HCT116 (cell line): ENCODE measurements around the gene FSIP1. TPM values are rescaled to one million over a fixed set of nuclear protein-coding genes. Genes with fewer than 3 reads are reported as not detected.

Source experiments
- ATAC-seq: fragments of 200-7000 bp; cut with Tn5 transposase; 2 replicates; pipeline ENCODE4 v1.9.1; 2020; ENCODE audit warnings: mild to moderate bottlenecking, moderate library complexity
- BruUV-seq: library from RNA; stranded (reverse); fragments of 400-500 nt; replicated peaks from 2 replicates; lab custom pipeline; 2021; lab: Mats Ljungman, UMichigan
- CTCF ChIA-PET: fragments of 300-600 bp; sonication (Branson Sonifier 250); formaldehyde crosslinking; loops from one replicate; lab custom pipeline; 2021; ENCODE audit warnings: antibody characterized with exemption; lab: Charles Lee
- POLR2A ChIA-PET: fragments of 300-600, 350-600 bp; sonication (Branson Sonifier 250); formaldehyde crosslinking; loops from one replicate; lab custom pipeline; 2021; ENCODE audit warnings: antibody characterized with exemption; lab: Charles Lee
- RAD21 ChIA-PET, 2 experiments: fragments of 300-600 bp; sonication (Branson Sonifier 250); formaldehyde crosslinking; loops; one replicate each; lab custom pipeline; 2023; ENCODE audit warnings: low total read pairs in 2 of 2; ENCODE audit not compliant: uncharacterized antibody in 2 of 2, unreplicated experiment in 2 of 2, low non-redundant PET in 1 of 2; lab: Charles Lee
- DNase-seq: peaks from one replicate; pipeline ENCODE4 v3.0.0-alpha.2; 2010; ENCODE audit warnings: low read depth, low spot score
- H2AFZ ChIP-seq: fragments of 200-600 bp; shearing (Covaris generic), sonication (generic); 2 replicates; pipeline ENCODE4 v1.6.1; 2017; ENCODE audit warnings: low read depth, mixed run types, mixed read lengths, antibody characterized with exemption, low read length; ENCODE audit not compliant: poor library complexity, severe bottlenecking
- H3K27ac ChIP-seq: 2 replicates; pipeline ENCODE4 v1.5.1; 2012; ENCODE audit warnings: low read depth, low read length
- H3K27me3 ChIP-seq: fragments of 200-600 bp; sonication (generic); 2 replicates; pipeline ENCODE4 v1.6.1; 2016; ENCODE audit warnings: mixed run types, low read length, mixed read lengths; ENCODE audit not compliant: insufficient read depth
- H3K36me3 ChIP-seq, 2 experiments: fragments of 200-500 bp in 1 of 2; fragments of 200-600 bp in 1 of 2; sonication (Bioruptor generic) in 1 of 2; sonication (generic) in 1 of 2; 2 replicates each; pipeline versions ENCODE4 v1.5.1 to v1.6.1; 2014 to 2016; ENCODE audit warnings: low read length in 2 of 2, inconsistent platforms in 1 of 2, mixed read lengths in 1 of 2, mixed run types in 1 of 2; ENCODE audit not compliant: insufficient read depth in 2 of 2, control insufficient read depth in 1 of 2
- H3K4me1 ChIP-seq, 2 experiments: fragments of 200-600 bp in 1 of 2; sonication (generic) in 1 of 2; 2 replicates each; pipeline versions ENCODE4 v1.5.1 to v1.6.1; 2012 to 2017; ENCODE audit warnings: low read length in 2 of 2, inconsistent platforms in 1 of 2, mild to moderate bottlenecking in 1 of 2, mixed read lengths in 1 of 2, mixed run types in 1 of 2, moderate library complexity in 1 of 2; ENCODE audit not compliant: insufficient read depth in 2 of 2, control insufficient read depth in 1 of 2
- H3K4me2 ChIP-seq: fragments of 200-600 bp; sonication (generic); 2 replicates; pipeline ENCODE4 v1.6.1; 2017; ENCODE audit warnings: mixed run types, low read length, mixed read lengths
- H3K4me3 ChIP-seq, 2 experiments: fragments of 200-600 bp in 1 of 2; sonication (generic) in 1 of 2; replicated peaks in 1 of 2; 2 replicates each; pipeline ENCODE4 v1.5.1; 2011 to 2016; ENCODE audit warnings: low read length in 2 of 2, control low read depth in 1 of 2, low read depth in 1 of 2, mild to moderate bottlenecking in 1 of 2, mixed read lengths in 1 of 2, mixed run types in 1 of 2
- H3K79me2 ChIP-seq: fragments of 200-600 bp; sonication (generic); 2 replicates; pipeline ENCODE4 v1.6.1; 2017; ENCODE audit warnings: mild to moderate bottlenecking, mixed run types, low read length, moderate library complexity, mixed read lengths; ENCODE audit not compliant: insufficient read depth
- H3K9ac ChIP-seq: fragments of 200-600 bp; sonication (generic); 2 replicates; pipeline ENCODE4 v1.6.1; 2016; ENCODE audit warnings: low read length, mixed read lengths
- H3K9me2 ChIP-seq: fragments of 200-600 bp; sonication (generic), shearing (Covaris generic); 2 replicates; pipeline ENCODE4 v1.6.1; 2017; ENCODE audit warnings: mixed run types, mild to moderate bottlenecking, moderate library complexity; ENCODE audit not compliant: insufficient read depth
- H3K9me3 ChIP-seq, 2 experiments: fragments of 200-500 bp in 1 of 2; fragments of 200-600 bp in 1 of 2; sonication (Bioruptor generic) in 1 of 2; sonication (generic) in 1 of 2; 2 replicates each; pipeline ENCODE4 v1.6.1; 2014 to 2017; ENCODE audit warnings: low read length in 2 of 2, mixed read lengths in 2 of 2, inconsistent platforms in 1 of 2, low read depth in 1 of 2, mild to moderate bottlenecking in 1 of 2, mixed run types in 1 of 2, moderate library complexity in 1 of 2; ENCODE audit not compliant: control insufficient read depth in 1 of 2, insufficient read depth in 1 of 2
- H4K20me1 ChIP-seq: fragments of 200-600 bp; sonication (generic), shearing (Covaris generic); 2 replicates; pipeline ENCODE4 v1.6.1; 2017; ENCODE audit warnings: mixed run types, mild to moderate bottlenecking, moderate library complexity; ENCODE audit not compliant: insufficient read depth
- CBX3 ChIP-seq: IDR thresholded peaks from 2 replicates; pipeline ENCODE4 v1.6.1; 2012; ENCODE audit warnings: low read depth
- EGR1 ChIP-seq: IDR thresholded peaks from 2 replicates; pipeline ENCODE4 v1.6.1; 2012; ENCODE audit warnings: low read depth
- ELF1 ChIP-seq: IDR thresholded peaks from 2 replicates; pipeline ENCODE4 v1.6.1; 2012; ENCODE audit warnings: low read depth, borderline replicate concordance
- FOSL1 ChIP-seq: IDR thresholded peaks from 2 replicates; pipeline ENCODE4 v1.6.1; 2012; ENCODE audit warnings: low read depth
- JUND ChIP-seq: IDR thresholded peaks from 2 replicates; pipeline ENCODE4 v1.6.1; 2012
- MAX ChIP-seq: IDR thresholded peaks from 2 replicates; pipeline ENCODE4 v1.6.1; 2012
- POLR2A ChIP-seq: IDR thresholded peaks from 2 replicates; pipeline ENCODE4 v1.7.0; 2011; ENCODE audit warnings: borderline replicate concordance; ENCODE audit not compliant: insufficient read depth, insufficient read length; ENCODE audit errors: extremely low read depth
- RAD21 ChIP-seq: IDR thresholded peaks from 2 replicates; pipeline ENCODE4 v1.6.1; 2012; ENCODE audit warnings: low read depth, mild to moderate bottlenecking
- SP1 ChIP-seq: IDR thresholded peaks from 2 replicates; pipeline ENCODE4 v1.6.1; 2012; ENCODE audit warnings: low read depth
- SRF ChIP-seq: IDR thresholded peaks from 2 replicates; pipeline ENCODE4 v1.6.1; 2012; ENCODE audit warnings: low read depth
- YY1 ChIP-seq: IDR thresholded peaks from 2 replicates; pipeline ENCODE4 v1.6.1; 2011; ENCODE audit warnings: low read length, low read depth, moderate library complexity, mild to moderate bottlenecking; ENCODE audit not compliant: insufficient replicate concordance; ENCODE audit errors: extremely low read depth
- ZBTB33 ChIP-seq: IDR thresholded peaks from 2 replicates; pipeline ENCODE4 v1.6.1; 2011; ENCODE audit warnings: mild to moderate bottlenecking, low read length, moderate library complexity; ENCODE audit not compliant: insufficient replicate concordance; ENCODE audit errors: extremely low read depth
- ZFX ChIP-seq: fragments of 450-650 bp; IDR thresholded peaks from 2 replicates; pipeline ENCODE4 v1.6.1; 2017
- ZNF274 ChIP-seq: fragments of 200-500 bp; sonication (Bioruptor generic); IDR thresholded peaks from 2 replicates; pipeline ENCODE4 v1.6.1; 2014; ENCODE audit warnings: mild to moderate bottlenecking, low read depth, low read length, inconsistent platforms
- intact Hi-C: fragments of 100-400 bp; cut with micrococcal nuclease; formaldehyde crosslinking; loops from 2 replicates; pipeline ENCODE4 v1.10.0; 2022
- total RNA-seq: library from RNA; stranded (reverse); gene quantifications from one replicate; pipeline ENCODE4 v1.2.1, GENCODE V29; 2021; ENCODE audit not compliant: unreplicated experiment
- TF ChIP-seq, protein P1 (sequence below): IDR thresholded peaks from 2 replicates; pipeline ENCODE4 v1.6.1; 2012
- TF ChIP-seq, protein P2 (sequence below), 3 experiments: fragments of 200-600 bp in 1 of 3; sonication (generic) in 1 of 3; IDR thresholded peaks in 2 of 3; conservative IDR thresholded peaks in 1 of 3; 2 replicates each; pipeline ENCODE4 v1.5.1; 2012 to 2017; ENCODE audit warnings: low read depth in 2 of 3, low read length in 2 of 3, antibody characterized with exemption in 1 of 3, borderline replicate concordance in 1 of 3, control low read depth in 1 of 3, mild to moderate bottlenecking in 1 of 3, mixed read lengths in 1 of 3, mixed run types in 1 of 3, moderate library complexity in 1 of 3; ENCODE audit not compliant: insufficient read depth in 1 of 3
- TF ChIP-seq, protein P3 (sequence below): IDR thresholded peaks from 2 replicates; pipeline ENCODE4 v1.6.1; 2012; ENCODE audit warnings: low read depth

Gene FSIP1
- total RNA-seq, 1 experiment from 2014 or later, result 0.42 TPM

GRCh38 chr15:39807791-39808190, 25.1 kb upstream of the FSIP1 start:
- no peak for ATAC-seq
- no peak overlapping the region for H3K4me2 ChIP-seq
- no peaks in the 10 kb centered on the region for H3K4me1 ChIP-seq
- BruUV-seq, result no TSS peak
- no peaks in the 10 kb centered on the region for H4K20me1 ChIP-seq
- TF ChIP-seq CBX3, result no peak
- no peak for TF ChIP-seq ELF1
- TF ChIP-seq POLR2A, result no peak
- TF ChIP-seq, protein P1, sequence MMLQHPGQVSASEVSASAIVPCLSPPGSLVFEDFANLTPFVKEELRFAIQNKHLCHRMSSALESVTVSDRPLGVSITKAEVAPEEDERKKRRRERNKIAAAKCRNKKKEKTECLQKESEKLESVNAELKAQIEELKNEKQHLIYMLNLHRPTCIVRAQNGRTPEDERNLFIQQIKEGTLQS, result no peak
- no peak for TF ChIP-seq MAX
- no peak for TF ChIP-seq ZNF274
- no peak for TF ChIP-seq RAD21
- TF ChIP-seq EGR1, result no peak
- no peak for TF ChIP-seq SRF
- TF ChIP-seq JUND, result no peak
- TF ChIP-seq, protein P2, sequence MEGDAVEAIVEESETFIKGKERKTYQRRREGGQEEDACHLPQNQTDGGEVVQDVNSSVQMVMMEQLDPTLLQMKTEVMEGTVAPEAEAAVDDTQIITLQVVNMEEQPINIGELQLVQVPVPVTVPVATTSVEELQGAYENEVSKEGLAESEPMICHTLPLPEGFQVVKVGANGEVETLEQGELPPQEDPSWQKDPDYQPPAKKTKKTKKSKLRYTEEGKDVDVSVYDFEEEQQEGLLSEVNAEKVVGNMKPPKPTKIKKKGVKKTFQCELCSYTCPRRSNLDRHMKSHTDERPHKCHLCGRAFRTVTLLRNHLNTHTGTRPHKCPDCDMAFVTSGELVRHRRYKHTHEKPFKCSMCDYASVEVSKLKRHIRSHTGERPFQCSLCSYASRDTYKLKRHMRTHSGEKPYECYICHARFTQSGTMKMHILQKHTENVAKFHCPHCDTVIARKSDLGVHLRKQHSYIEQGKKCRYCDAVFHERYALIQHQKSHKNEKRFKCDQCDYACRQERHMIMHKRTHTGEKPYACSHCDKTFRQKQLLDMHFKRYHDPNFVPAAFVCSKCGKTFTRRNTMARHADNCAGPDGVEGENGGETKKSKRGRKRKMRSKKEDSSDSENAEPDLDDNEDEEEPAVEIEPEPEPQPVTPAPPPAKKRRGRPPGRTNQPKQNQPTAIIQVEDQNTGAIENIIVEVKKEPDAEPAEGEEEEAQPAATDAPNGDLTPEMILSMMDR (IDR thresholded peaks at IDR 0.05 in 2 of 3, conservative IDR thresholded peaks at IDR 0.05 in 1 of 3; ENCODE audit: borderline replicate concordance in 1 of 3, insufficient read depth in 1 of 3, low read depth in 2 of 3, low read length in 2 of 3), result no peak
- TF ChIP-seq, protein P3, sequence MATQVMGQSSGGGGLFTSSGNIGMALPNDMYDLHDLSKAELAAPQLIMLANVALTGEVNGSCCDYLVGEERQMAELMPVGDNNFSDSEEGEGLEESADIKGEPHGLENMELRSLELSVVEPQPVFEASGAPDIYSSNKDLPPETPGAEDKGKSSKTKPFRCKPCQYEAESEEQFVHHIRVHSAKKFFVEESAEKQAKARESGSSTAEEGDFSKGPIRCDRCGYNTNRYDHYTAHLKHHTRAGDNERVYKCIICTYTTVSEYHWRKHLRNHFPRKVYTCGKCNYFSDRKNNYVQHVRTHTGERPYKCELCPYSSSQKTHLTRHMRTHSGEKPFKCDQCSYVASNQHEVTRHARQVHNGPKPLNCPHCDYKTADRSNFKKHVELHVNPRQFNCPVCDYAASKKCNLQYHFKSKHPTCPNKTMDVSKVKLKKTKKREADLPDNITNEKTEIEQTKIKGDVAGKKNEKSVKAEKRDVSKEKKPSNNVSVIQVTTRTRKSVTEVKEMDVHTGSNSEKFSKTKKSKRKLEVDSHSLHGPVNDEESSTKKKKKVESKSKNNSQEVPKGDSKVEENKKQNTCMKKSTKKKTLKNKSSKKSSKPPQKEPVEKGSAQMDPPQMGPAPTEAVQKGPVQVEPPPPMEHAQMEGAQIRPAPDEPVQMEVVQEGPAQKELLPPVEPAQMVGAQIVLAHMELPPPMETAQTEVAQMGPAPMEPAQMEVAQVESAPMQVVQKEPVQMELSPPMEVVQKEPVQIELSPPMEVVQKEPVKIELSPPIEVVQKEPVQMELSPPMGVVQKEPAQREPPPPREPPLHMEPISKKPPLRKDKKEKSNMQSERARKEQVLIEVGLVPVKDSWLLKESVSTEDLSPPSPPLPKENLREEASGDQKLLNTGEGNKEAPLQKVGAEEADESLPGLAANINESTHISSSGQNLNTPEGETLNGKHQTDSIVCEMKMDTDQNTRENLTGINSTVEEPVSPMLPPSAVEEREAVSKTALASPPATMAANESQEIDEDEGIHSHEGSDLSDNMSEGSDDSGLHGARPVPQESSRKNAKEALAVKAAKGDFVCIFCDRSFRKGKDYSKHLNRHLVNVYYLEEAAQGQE, result no peak
- TF ChIP-seq SP1, result no peak
- no peak for TF ChIP-seq ZFX
- no peak for TF ChIP-seq ZBTB33
- no peak for TF ChIP-seq FOSL1
- TF ChIP-seq YY1, result no peak
- H3K27me3 ChIP-seq, result no peaks in the 10 kb centered on the region
- H3K36me3 ChIP-seq, result no peaks in the 10 kb centered on the region
- intact Hi-C loops, result no loop called here
- no peak for DNase-seq
- no peak overlapping the region for H3K27ac ChIP-seq
- no peaks in the 10 kb centered on the region for H3K79me2 ChIP-seq
- ChIA-PET RAD21 (no interaction called here), POLR2A (no interaction called here), CTCF (no interaction called here)
- H3K4me3 ChIP-seq, result no peak overlapping the region
- H2AFZ ChIP-seq, result no peak overlapping the region
- H3K9me3 ChIP-seq, result no peaks in the 10 kb centered on the region
- H3K9ac ChIP-seq, result no peak overlapping the region
- no peaks in the 10 kb centered on the region for H3K9me2 ChIP-seq
